Suprapubic skin (tissue), 4 donors: ENCODE results near the gene DDX56.

Experiments
- CTCF ChIP-seq, 2 donors: fragments of 200-600 bp in 1 of 2; fragments of 450-650 bp in 1 of 2; sonication (generic) in 1 of 2; IDR thresholded peaks; one replicate each; pipeline ENCODE4 v1.5.1; 2016 to 2019; ENCODE audit warnings: antibody characterized with exemption in 2 of 2, mild to moderate bottlenecking in 1 of 2, moderate library complexity in 1 of 2
- EP300 ChIP-seq: sonication (generic); formaldehyde crosslinking; IDR thresholded peaks from one replicate; pipeline ENCODE4 v1.6.1; 2017; ENCODE audit warnings: antibody characterized with exemption
- POLR2A ChIP-seq, 2 donors: fragments of 450-650 bp; IDR thresholded peaks; one replicate each; pipeline ENCODE4 v1.6.1; 2017; ENCODE audit warnings: antibody characterized with exemption in 2 of 2, mild to moderate bottlenecking in 2 of 2, moderate library complexity in 2 of 2
- POLR2AphosphoS5 ChIP-seq, 3 donors: sonication (generic); formaldehyde crosslinking; IDR thresholded peaks; one replicate each; pipeline ENCODE4 v1.6.1; 2017; ENCODE audit warnings: antibody characterized with exemption in 3 of 3

GRCh38 chr7:44547536-44548231 lies 26.0 kb downstream of the DDX56 start:
- TF ChIP-seq EP300, result no peak
- no peak for TF ChIP-seq CTCF (IDR thresholded peaks at IDR 0.05)
- no peak for TF ChIP-seq POLR2A (IDR thresholded peaks at IDR 0.05)
- no peak for TF ChIP-seq POLR2AphosphoS5 (IDR thresholded peaks at IDR 0.05)
